ENCODE data around the gene FAM78A.

GRCh38 chr9:131233995-131234394 lies 42.3 kb downstream of the FAM78A start:
- no peak for TF ChIP-seq POLR2A (IDR thresholded peaks at IDR 0.05)
- no peak for TF ChIP-seq POLR2AphosphoS5 (IDR thresholded peaks at IDR 0.05)
